NCI-H1092 treated with DMSO at 0.1 percent for 48 hours (cell line): ENCODE results near the gene STK4.
"Not testable (repeated sequence)": the region's sequence is repeated elsewhere in the genome, so short reads cannot be mapped to it uniquely, and the experiment has no call there.

Experiments
- DNase-seq: peaks from one replicate; lab custom pipeline; 2025; lab: John Stamatoyannopoulos, UW

STK4 gene

DNA sequence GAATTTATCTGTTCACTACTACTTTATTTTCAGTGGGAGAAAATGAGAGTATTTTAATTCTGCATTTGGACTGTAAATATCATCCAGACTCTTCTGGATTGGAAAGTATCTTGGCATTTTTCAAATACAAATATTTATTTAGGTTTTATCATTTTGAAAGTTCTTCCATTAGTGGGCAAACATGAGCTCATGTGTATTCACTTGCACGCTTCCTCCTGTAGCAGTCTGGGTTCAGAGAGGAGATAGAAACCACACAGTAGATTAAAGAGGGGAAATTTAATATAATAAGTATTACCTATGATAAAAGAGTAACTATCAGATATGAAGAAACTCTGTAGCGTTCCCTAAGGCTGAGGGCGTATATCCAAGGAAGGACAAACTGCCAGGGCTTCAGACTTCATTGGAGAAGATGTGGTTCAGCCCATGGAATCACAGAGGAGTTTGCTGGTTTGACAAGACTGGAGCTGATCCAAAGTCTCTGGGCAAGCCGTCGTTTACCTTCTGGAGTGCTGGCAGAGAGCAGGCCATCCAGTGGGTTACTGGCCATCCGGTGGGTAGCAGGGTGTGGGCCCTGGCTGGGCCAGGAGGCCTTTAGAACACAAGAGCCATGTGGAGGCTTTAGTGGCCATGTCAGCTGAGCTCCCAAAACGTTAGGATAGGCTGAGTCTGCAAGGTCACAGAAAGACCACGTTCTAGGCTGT is 90.3 kb downstream of the STK4 start:
- no peak for DNase-seq

DNA sequence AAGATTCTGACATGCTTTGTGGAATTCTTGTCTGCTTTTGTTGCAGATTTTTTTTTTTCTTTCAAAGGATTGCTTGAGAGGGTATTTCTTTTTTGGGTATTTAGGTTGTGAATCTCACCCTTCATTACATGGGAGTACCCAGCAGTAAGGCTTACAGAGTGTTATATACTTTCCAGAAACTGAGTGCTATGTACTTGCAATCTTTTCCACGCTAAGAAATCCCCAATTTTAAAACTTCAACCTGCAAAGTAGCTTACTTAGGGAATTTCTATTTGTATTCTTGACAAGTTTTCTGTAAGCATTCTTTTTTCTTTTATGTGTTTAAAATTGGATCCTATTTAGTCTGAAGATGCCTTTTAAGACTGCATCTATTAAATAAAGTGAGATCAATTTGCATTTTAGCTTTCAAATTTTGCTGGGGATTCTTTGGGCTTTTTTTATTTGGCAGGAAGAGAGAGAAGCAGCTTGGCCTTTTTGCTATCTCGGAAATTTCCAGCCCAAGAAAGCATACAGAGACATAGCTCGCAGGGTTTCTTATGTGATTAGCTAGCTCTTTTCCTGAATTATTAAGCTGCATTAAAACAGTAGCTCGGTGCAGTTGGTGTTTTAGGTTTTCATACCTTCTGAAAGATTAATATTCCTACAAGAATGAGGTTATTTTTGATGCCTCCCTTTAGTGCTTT is 92.0 kb downstream of the STK4 start:
- DNase-seq: no peak

DNA sequence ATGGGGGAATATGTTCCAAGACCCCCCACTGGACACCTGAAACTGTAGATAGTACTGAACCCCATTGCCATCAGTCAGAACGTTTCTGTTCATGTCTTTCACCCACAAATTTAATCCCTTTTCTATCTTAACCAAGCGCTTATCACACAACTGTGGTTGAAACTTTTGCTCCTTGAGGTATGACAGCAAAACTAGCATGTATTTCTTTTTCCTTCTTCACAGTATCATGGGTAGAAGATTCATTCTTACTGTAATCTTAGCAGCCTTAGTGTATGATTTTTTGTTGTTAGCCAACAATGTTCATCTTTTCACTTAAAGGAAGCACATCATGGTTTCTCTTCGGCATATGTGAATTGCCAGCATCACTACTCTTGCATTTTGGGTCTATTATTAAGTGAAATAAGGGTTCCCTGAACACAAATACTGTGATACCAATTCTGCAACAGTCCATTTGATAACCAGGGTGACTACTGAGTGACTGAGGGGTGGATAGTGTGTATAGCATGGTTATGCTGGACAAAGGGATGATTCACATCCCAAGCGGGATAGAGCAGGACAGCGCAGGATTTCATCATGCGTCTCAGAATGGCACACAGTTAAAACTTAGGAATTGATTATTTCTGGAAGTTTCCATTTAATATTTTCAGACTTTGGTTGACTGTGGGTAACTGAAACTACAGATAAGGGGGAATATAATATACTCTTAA is 92.9 kb downstream of the STK4 start:
- no peak for DNase-seq

GRCh38 chr20:45060294-45060693 is 94.0 kb downstream of the STK4 start:
- no peak for DNase-seq

DNA sequence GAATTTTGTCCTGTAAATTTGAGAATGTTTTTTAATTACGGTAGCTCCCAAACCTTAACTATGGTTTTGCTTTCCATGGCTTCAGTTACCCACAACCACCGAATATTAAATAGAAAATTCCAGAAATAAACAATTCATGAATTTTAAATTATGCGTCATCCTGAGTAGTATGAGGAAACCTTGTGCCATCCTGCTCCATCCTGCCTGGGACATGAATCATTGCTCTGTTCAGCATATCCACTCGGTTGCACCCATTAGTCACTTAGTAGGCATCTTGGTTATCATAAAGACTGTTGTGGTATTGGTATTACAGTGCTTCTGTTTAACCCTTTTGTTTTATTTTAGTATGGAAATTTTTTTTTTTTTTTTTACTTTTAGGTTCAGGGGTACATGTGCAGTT is 94.9 kb downstream of the STK4 start:
- DNase-seq: no peak

GRCh38 chr20:45063107-45063506 is 96.8 kb downstream of the STK4 start:
- DNase-seq: not testable (repeated sequence)

DNA sequence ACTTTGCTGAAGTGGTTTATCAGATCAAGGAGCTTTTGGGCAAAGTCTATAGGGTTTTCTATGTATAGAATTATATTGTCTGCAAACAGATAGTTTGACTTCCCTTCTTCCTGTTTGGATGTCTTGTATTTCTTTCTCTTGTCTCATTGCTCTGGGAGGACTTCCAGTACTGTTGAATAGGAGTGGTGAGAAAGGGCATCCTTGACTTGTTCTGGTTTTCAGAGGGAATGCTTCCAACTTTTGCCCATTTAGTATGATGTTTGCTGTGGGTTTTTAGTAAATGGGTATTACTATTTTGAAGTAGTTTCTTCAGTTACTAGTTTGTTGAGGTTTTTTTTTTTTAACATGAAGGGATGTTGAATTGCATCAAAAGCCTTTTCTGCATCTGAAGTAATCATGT is 98.5 kb downstream of the STK4 start:
- DNase-seq: no peak

DNA sequence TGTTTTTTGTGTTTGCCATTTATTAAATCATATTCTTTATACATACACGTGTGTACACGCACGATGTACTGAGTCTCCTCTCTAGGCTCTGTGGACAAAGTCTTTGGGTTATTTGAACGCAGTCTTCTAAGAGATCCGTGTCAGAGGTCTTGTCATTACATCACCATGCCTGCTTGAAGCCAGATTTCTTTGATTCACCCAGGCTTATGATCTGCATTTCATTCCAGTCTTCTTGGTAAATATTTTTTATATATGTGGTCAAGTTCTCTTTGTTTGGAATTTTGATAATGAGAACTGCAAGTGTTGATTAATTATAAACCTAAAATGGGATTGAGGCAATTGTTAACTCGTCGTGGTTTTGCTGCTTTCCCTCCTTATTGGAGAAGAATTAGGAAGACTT is 100.1 kb downstream of the STK4 start:
- no peak for DNase-seq

- DNase-seq: no peak
These were observed 100.8 kb downstream of the STK4 start for GRCh38 chr20:45067087-45067486.

DNA sequence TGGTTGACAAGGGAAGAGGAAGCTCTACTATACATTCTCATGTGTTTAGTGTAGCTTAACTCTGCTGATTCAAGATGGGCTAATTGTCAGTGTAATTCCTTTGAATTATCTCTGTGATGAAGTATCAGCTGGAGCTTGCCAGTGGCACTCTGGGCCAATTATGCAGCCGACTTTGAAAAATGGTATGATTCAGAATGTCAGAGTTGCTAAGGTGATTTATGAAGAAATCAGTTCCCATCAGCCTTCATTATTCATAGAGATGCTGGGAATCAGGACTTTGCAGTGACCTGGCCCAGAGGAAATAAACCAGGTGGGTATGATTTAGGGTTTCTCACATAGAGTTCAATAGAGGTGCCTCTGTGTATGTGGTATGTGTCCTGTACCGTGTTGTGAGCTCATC is 101.2 kb downstream of the STK4 start:
- no peak for DNase-seq

DNA sequence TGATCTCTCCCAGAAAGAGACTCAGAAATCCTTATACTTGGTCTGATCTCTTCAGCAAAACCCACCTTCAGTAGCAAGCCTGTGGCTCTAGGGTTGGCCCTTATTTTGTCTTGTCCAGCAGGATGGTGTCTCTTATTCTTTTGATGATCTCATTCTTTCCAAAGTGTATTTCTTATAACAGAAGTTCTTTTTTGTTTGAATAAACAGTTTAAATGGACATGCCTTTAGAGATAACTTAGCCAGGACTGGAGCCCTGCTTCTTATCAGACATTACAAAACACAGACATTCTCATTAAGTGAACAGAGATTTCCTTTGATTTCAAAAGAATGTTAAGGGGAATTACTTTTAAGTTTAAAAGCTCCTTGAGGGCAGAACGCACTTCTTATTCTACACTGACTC is 102.9 kb downstream of the STK4 start:
- DNase-seq: no peak

GRCh38 chr20:45070932-45071632 is 104.8 kb downstream of the STK4 start:
- no peak for DNase-seq

- no peak for DNase-seq
These were observed 105.8 kb downstream of the STK4 start for GRCh38 chr20:45072066-45072465.

- DNase-seq: no peak
These were observed 106.9 kb downstream of the STK4 start for GRCh38 chr20:45073221-45073620.

- no peak for DNase-seq
These were observed 111.2 kb downstream of the STK4 start for GRCh38 chr20:45077559-45077958.

DNA sequence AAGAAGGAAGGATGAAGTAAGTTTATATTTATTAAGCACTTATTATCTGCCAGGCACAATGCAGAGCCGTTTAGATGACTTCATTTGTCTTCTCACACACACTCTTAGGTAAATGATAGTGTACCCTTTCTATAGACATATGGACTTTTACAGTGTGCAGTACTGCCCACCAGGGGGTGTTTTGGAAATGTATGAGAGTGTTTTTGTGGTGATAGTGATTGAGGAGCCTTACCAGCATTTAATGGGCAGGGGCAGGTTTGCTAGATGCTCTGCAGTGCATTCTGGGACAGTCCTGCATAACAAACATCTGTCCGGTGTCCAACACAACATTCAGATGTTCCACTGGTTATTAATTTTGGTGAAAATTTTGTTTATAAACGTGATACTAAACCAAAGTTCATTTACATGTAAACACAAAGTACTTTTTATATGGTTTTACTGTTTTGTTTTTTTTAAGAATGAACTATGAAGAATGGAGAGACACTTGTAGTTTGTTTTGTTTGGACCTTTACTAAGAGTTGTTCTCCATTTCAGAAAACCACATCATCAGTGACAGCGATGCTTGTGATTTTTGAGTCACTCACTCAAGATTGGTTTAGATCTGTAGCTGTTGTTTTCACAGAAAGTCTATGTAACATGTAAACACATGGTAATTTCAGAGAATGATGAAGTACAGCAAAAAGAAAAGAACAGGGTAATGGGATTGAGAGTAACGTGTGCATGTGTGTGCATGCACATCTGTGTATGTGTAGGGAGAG is 114.7 kb downstream of the STK4 start:
- DNase-seq: no peak

DNA sequence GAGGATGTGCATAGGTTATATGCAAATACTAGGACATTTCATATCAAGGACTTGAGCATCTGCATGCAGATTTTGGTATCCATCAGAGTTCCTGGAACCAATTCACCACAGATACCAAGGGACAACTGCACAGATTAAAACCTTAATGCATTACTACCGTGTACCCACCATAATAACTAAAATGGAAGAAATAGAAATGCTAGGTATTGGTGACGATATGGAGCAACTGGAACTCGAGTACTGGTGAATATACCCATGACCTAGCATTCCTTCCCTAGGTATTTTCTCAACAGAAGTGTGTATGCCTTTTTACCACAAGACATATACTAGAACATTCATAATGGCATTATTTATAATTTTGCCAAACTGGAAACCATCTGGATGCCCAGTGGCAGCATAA is 116.2 kb downstream of the STK4 start:
- DNase-seq: no peak

DNA sequence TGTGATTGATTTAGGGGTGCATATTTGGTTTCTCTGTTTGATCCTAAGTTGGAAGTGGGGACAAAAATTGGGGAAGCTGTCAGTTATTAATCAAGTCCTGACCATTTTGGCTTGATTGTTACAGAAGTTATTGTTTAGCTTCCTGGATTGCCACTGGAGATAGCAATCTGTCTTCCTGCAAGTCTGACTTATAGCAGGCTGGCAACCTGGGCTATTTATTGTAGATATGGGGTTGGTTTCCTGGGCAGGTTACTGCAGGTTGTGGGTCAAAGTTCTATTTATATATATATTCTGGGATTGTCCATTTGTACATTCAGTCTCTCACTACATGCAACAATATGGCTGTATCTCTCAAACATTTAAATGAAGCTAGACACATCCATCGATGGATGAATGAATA is 116.8 kb downstream of the STK4 start:
- DNase-seq: no peak

DNA sequence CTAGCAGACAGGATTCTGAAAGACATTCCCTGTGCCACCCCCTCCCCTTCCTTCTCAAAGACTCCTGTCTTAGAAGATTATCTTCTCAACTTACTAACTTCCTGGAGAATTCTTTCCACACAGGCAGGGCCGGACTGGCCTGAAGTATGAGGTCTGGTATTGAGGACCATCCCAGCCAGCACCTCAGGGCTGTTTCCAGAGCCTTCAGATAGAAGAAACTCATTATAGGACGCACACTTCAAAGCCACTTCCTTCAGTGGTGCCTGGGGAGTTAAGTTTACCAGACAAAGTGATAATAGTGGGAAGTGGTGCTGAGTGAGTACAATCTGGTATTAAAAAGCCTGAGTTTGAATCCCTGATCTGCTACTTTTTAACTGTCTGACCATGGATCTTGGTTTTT is 119.0 kb downstream of the STK4 start:
- no peak for DNase-seq

DNA sequence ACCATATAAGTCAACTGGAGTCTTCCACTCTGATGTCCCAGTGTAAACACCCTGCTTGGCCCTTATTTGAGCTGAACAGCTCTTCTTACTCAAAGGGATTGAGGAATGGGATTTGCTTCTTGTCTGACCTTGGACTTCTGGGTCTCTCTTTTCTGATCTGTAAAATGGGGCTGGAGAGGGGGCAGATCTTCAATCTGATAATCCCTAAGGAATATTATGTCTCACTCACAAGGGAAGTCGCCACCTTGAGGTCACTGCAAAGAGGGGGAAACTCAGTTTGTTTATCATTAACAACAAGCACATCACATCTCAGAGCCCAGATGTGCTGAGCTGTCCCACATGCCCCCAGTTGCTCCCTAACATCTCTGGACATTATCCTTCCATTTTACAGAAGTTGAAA is 119.6 kb downstream of the STK4 start:
- no peak for DNase-seq

- DNase-seq: no peak
These were observed 120.9 kb downstream of the STK4 start for GRCh38 chr20:45087097-45087790.
